G401 (cell line): ENCODE measurements around the gene FN3KRP. TPM values are rescaled to one million over a fixed set of nuclear protein-coding genes. Genes with fewer than 3 reads are reported as not detected.

Experiments
- DNase-seq: peaks from one replicate; pipeline ENCODE4 v3.0.0-alpha.2; 2015; ENCODE audit warnings: low spot score
- in situ Hi-C: cut with HindIII; loops from 2 replicates; pipeline ENCODE4 v1.10.0; 2016; ENCODE audit warnings: low sequenced_read_pairs, mixed read lengths
- total RNA-seq: library from RNA; depleted of rRNA; stranded (reverse); fragments of >200 nt; shearing (Covaris generic); gene quantifications from 2 replicates; pipeline ENCODE4 v1.2.3, GENCODE V29; 2014

The FN3KRP gene
- total RNA-seq, 1 experiment from 2014 or later = 44.8 TPM

- in situ Hi-C loops = no loop called here
- no peak for DNase-seq
These were observed 12.3 kb upstream of the FN3KRP start for GRCh38 chr17:82703935-82704865.

DNA sequence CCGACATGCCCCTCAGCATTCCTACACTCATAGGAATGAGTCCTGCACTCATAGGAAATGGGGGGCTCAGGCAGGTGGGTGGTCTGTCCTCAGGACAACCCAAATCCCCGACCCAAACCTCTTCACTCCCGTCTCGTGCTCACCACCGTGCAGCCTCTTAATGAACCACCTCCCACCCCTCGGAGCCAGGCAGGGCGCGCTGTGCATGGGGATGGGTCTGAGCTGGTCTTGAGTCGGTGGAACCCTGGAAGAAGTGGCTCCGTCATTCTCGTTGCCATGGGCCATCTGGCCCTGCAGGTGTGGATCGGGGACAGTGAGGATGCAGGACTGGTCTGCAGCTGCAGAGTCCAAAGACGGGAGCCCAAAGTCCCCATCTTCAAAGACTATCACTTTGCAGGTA lies 11.6 kb upstream of the FN3KRP start:
- DNase-seq = no peak
- in situ Hi-C loops = no loop called here

- no peak for DNase-seq
- in situ Hi-C loops = no loop called here
These were observed 10.8 kb upstream of the FN3KRP start for GRCh38 chr17:82705756-82706155.

DNA sequence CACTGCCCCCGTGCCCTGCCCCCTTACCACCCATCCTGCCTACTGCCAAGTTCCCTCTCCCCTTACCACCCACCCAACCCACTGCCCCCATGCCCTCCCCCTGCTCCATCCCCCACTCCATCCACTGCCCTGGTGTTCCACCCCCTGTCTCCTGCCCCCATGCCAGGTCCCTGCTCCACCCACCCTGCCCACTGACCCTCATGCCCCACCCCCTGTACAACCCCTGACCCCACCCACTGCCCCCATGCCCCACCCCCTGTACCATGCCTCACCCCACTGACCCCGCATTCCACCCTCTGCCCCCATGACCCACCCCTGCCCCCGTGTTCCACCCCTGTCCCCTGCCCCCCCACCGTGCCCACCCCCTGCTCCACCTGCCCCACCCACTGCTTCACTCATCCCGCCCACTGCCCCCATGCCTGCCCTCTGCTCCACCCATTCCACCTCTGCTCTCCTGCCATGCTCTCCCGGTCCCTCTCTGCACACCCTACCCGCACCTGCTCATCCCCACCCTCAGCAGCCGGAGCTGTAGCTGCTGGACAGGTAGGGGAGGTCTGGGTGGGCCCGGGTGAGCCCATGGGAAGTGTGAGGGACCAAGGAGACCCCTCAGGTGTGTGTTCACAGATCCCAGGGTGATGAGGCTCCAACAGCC lies 7.4 kb upstream of the FN3KRP start:
- DNase-seq = no peak
- in situ Hi-C loops = no loop called here

- in situ Hi-C loops = no loop called here
- no peak for DNase-seq
These were observed 6.6 kb upstream of the FN3KRP start for GRCh38 chr17:82709676-82710498.

- in situ Hi-C loops = no loop called here
- DNase-seq = no peak
These were observed 5.8 kb upstream of the FN3KRP start for GRCh38 chr17:82710499-82711232.

- DNase-seq = no peak
- in situ Hi-C loops = no loop called here
These were observed 3.3 kb upstream of the FN3KRP start for GRCh38 chr17:82713071-82713723.

GRCh38 chr17:82718986-82719685 lies 2.6 kb downstream of the FN3KRP start:
- in situ Hi-C loops = no loop called here
- no peak for DNase-seq

GRCh38 chr17:82720204-82720603 lies 3.7 kb downstream of the FN3KRP start:
- in situ Hi-C loops = no loop called here
- no peak for DNase-seq

- DNase-seq = no peak
- in situ Hi-C loops = no loop called here
These were observed 6.0 kb downstream of the FN3KRP start for GRCh38 chr17:82722341-82723013.

DNA sequence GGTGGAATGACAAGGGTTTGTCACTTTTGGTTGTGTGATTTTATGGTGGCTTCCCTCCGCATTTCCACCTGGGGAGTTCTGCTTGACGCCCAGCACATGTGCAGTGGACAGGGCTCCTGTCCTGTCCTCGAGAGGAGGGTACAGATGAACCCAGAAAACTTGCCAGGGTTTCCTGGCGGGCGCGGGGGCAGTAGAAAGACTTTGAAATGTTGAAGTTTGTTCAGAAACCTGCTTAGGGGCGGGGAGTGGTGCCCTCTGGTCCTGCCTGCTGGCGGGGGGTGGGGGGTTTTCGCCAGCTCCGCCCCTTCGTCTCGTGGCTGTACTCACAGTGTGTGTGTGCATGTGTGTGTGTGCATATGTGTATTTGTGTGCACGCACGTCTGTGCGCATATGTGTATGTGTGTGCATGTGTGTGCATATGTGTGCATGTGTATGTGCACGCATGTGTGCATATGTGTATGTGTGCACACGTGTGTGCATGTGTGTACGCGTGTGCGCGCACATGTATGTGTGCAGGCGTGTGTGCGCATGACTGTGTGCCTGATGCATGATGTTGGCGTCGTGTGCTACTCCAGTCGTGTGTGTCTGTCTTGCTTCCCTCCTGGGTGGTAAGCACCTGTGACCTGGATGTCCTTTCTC lies 6.8 kb downstream of the FN3KRP start:
- in situ Hi-C loops = no loop called here
- no peak for DNase-seq

DNA sequence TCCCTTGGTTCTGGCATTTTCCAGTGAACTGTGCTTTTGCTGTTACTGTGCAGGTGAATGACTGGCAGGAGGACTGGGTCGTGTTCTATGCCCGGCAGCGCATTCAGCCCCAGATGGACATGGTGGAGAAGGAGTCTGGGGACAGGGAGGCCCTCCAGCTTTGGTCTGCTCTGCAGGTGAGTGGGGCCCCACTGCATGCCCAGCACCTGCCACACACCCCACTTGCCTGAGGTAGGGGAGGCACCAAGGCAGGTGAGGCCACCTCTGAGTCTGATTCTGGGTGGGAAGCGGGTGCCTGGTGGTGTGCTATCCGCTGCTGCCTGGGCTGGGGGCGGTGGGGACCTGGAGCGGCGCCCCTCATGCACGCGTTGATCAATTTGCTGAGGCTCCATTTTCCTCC lies 9.9 kb downstream of the FN3KRP start:
- no peak for DNase-seq
- in situ Hi-C loops = no loop called here

- in situ Hi-C loops = no loop called here
- DNase-seq = no peak
These were observed 13.2 kb downstream of the FN3KRP start for GRCh38 chr17:82729479-82730260.

DNA sequence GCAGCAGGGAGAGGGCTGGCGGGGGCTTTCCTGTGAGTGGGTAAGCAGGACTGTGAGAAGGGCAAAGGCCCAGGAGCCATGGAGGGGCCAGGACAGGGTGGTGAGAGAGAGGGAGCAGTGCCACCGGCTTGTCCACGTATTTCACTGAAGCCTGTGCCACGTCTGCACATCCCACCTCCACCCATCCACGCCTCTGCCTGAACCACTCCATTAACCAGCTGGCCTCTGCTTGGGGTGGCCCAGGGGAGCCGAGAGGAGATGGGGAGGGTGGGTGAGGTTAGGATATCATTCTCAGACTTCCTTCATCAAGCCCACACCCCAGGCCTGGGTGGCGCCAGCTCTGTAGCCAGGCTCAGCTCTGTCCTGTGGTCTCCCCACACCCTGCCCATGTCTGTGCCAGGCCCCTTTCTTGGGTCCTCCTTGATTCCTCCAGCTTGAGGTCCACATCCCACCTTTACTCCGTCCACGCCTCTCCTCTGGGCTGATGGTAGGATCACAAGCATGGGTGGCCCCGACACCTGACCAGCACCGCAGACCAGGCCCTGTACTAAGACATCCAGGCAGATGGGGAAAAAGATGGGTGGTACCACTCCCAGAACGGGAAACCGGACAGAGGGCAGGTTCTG lies 15.7 kb downstream of the FN3KRP start:
- no peak for DNase-seq
- in situ Hi-C loops = no loop called here

GRCh38 chr17:82734987-82735866 lies 18.7 kb downstream of the FN3KRP start, which contains the start of gene FN3K:
TSS of gene FN3K (plus strand) at chr17:82735615. CDS start at chr17:82735637, 22 bp downstream.
- in situ Hi-C loops = no loop called here
- DNase-seq = peak; percentile 69
